HepG2 (cell line): ENCODE measurements around the gene FBF1. TPM values are rescaled to one million over a fixed set of nuclear protein-coding genes. Genes with fewer than 3 reads are reported as not detected.
"Not testable (repeated sequence)": the region's sequence is repeated elsewhere in the genome, so short reads cannot be mapped to it uniquely, and the experiment has no call there.

ENCODE experiments used
- ATAC-seq: fragments of 200-7000 bp; cut with Tn5 transposase; 3 replicates; pipeline ENCODE4 v1.9.1; 2020; ENCODE audit warnings: mild to moderate bottlenecking, moderate library complexity
- BruUV-seq: library from RNA; stranded (reverse); fragments of 400-500 nt; replicated peaks from 2 replicates; lab custom pipeline; 2021; lab: Mats Ljungman, UMichigan
- CTCF ChIA-PET: fragments of 300-600 bp; formaldehyde crosslinking; extraction: SDS; loops from one replicate; lab custom pipeline; 2021; ENCODE audit warnings: low total read pairs, inconsistent platforms, low intra/inter-chr PET ratio; lab: Yijun Ruan, JAX
- POLR2A ChIA-PET: fragments of 350-600 bp; sonication (Branson Sonifier 250); formaldehyde crosslinking; loops from one replicate; lab custom pipeline; 2020; ENCODE audit warnings: antibody characterized with exemption, inconsistent platforms; lab: Yijun Ruan, JAX
- DNase-seq: peaks from one replicate; pipeline ENCODE4 v3.0.0-alpha.2; 2015; ENCODE audit warnings: low spot score
- FAIRE-seq: peaks from 3 replicates; lab custom pipeline; 2011; peaks lifted over from hg19 to GRCh38; lab: Jason Lieb, UNC
- H2AFZ ChIP-seq: one replicate; pipeline ENCODE4 v1.6.1; 2011; ENCODE audit warnings: low read length, inconsistent platforms
- H3K27ac ChIP-seq: fragments of 300-600 bp; 3 replicates; pipeline ENCODE4 v1.8.0; 2011; ENCODE audit warnings: mixed run types, mild to moderate bottlenecking, mixed read lengths, low read length, inconsistent platforms; ENCODE audit not compliant: insufficient read depth; ENCODE audit errors: extremely low read length
- H3K27me3 ChIP-seq, 2 experiments: fragments of 200-600 bp in 1 of 2; 2 replicates in 1 of 2; 3 replicates in 1 of 2; pipeline versions ENCODE4 v1.6.0 to v1.8.0; 2011; ENCODE audit warnings: low read length in 2 of 2, mild to moderate bottlenecking in 2 of 2, moderate library complexity in 2 of 2, inconsistent platforms in 1 of 2; ENCODE audit not compliant: insufficient read depth in 2 of 2, control insufficient read depth in 1 of 2
- H3K36me3 ChIP-seq, 2 experiments: fragments of 200-600 bp in 1 of 2; replicated peaks in 1 of 2; 2 replicates in 1 of 2; 3 replicates in 1 of 2; pipeline versions ENCODE4 v1.5.1 to v1.8.0; 2011; ENCODE audit warnings: low read length in 2 of 2, inconsistent platforms in 1 of 2; ENCODE audit not compliant: insufficient read depth in 2 of 2, control insufficient read depth in 1 of 2
- H3K4me1 ChIP-seq: 2 replicates; pipeline ENCODE4 v1.5.1; 2012; ENCODE audit warnings: low read length, inconsistent platforms; ENCODE audit not compliant: insufficient read depth
- H3K4me2 ChIP-seq: 2 replicates; pipeline ENCODE4 v1.6.0; 2011; ENCODE audit warnings: low read depth, low read length, inconsistent platforms
- H3K4me3 ChIP-seq, 3 experiments: fragments of 200-600 bp in 1 of 3; sonication (generic), shearing (Covaris generic) in 1 of 3; replicated peaks in 1 of 3; 2 replicates each; pipeline ENCODE4 v1.5.1; 2011 to 2016; ENCODE audit warnings: low read length in 3 of 3, inconsistent platforms in 2 of 3, low read depth in 2 of 3, mild to moderate bottlenecking in 2 of 3, control low read depth in 1 of 3, mixed read lengths in 1 of 3; ENCODE audit not compliant: insufficient read depth in 1 of 3
- H3K79me2 ChIP-seq: one replicate; pipeline ENCODE4 v1.6.1; 2011; ENCODE audit warnings: low read length, inconsistent platforms; ENCODE audit not compliant: insufficient read depth
- H3K9ac ChIP-seq: 2 replicates; pipeline ENCODE4 v1.6.0; 2011; ENCODE audit warnings: mild to moderate bottlenecking, low read depth, low read length, inconsistent platforms; ENCODE audit not compliant: insufficient read depth
- H3K9me3 ChIP-seq: 2 replicates; pipeline ENCODE4 v1.5.1; 2012; ENCODE audit warnings: mild to moderate bottlenecking, low read length
- H4K20me1 ChIP-seq: 2 replicates; pipeline ENCODE4 v1.6.0; 2011; ENCODE audit warnings: inconsistent platforms, mild to moderate bottlenecking, low read length, moderate library complexity; ENCODE audit not compliant: insufficient read depth
- HOXA3 ChIP-seq: sonication (generic); formaldehyde crosslinking; IDR thresholded peaks from 2 replicates; pipeline ENCODE4 v1.5.0; 2020; ENCODE audit warnings: missing genetic modification reagents
- MAF1 ChIP-seq: sonication (generic); formaldehyde crosslinking; IDR thresholded peaks from 2 replicates; pipeline ENCODE4 v1.5.0; 2020; ENCODE audit warnings: missing genetic modification reagents, borderline replicate concordance
- PHF21A ChIP-seq: sonication (generic); formaldehyde crosslinking; IDR thresholded peaks from 2 replicates; pipeline ENCODE4 v1.5.0; 2020; ENCODE audit warnings: mild to moderate bottlenecking, missing genetic modification reagents
- SAP130 ChIP-seq: IDR thresholded peaks from 2 replicates; pipeline ENCODE4 v1.6.1; 2016; ENCODE audit warnings: low read depth
- TEAD2 ChIP-seq: sonication (generic); formaldehyde crosslinking; IDR thresholded peaks from 2 replicates; pipeline ENCODE4 v1.9.0; 2021; ENCODE audit warnings: missing genetic modification reagents
- ZNF557 ChIP-seq: sonication (generic); formaldehyde crosslinking; IDR thresholded peaks from 2 replicates; pipeline ENCODE4 v1.4.0; 2020; ENCODE audit warnings: missing genetic modification reagents
- ZNF749 ChIP-seq: sonication (generic); formaldehyde crosslinking; IDR thresholded peaks from 2 replicates; pipeline ENCODE4 v1.8.0; 2022; ENCODE audit warnings: mild to moderate bottlenecking, missing genetic modification reagents, moderate library complexity, borderline replicate concordance
- WGBS: methylation state at CpG from one replicate; pipeline ENCODE4 v1.1.6; 2017; ENCODE audit warnings: low lambda C conversion rate; 5-methylcytosine and 5-hydroxymethylcytosine counted together
- in situ Hi-C: cut with HindIII; loops from 2 replicates; pipeline ENCODE4 v1.10.0; 2017; ENCODE audit warnings: low pct_unique_long_range_greater_than_20kb; ENCODE audit not compliant: extremely low pct_ligation_motif_present
- intact Hi-C: fragments of 100-400 bp; cut with micrococcal nuclease; formaldehyde crosslinking; loops from one replicate; pipeline ENCODE4 v1.10.0; 2022; ENCODE audit not compliant: unreplicated experiment
- polyA plus RNA-seq, 8 experiments: library from polyadenylated mRNA; depleted of rRNA in 3 of 8; stranded (reverse) in 7 of 8; unstranded in 1 of 8; fragments of >200 nt; fragmentation: Illumina TruSeq in 4 of 8; extraction: Trizol in 4 of 8; gene quantifications; 2 replicates each; pipeline versions ENCODE4 v1.2.1 to v1.2.3, GENCODE V29; 2011 to 2016; ENCODE audit warnings: low read depth in 4 of 8, missing spikeins in 1 of 8, mixed read lengths in 1 of 8; ENCODE audit not compliant: insufficient read depth in 1 of 8
- total RNA-seq, 5 experiments: library from RNA; depleted of rRNA; stranded (reverse); fragments of >200 nt; fragmentation: Illumina TruSeq; extraction: Trizol; gene quantifications; 2 replicates each; pipeline ENCODE4 v1.2.3, GENCODE V29; 2016; ENCODE audit warnings: low read depth in 1 of 5
- TF ChIP-seq, protein P1 (sequence below): sonication (generic); formaldehyde crosslinking; IDR thresholded peaks from 2 replicates; pipeline ENCODE4 v1.8.1; 2023; ENCODE audit warnings: mild to moderate bottlenecking, moderate library complexity, missing genetic modification reagents
- TF ChIP-seq, protein P2 (sequence below): sonication (generic); formaldehyde crosslinking; IDR thresholded peaks from 2 replicates; pipeline ENCODE4 v1.5.0; 2020; ENCODE audit warnings: mild to moderate bottlenecking, missing genetic modification reagents
- TF ChIP-seq, protein P3 (sequence below): sonication (generic); formaldehyde crosslinking; IDR thresholded peaks from 2 replicates; pipeline ENCODE4 v1.4.0; 2020; ENCODE audit warnings: missing genetic modification reagents

FBF1 gene
- total and polyA plus RNA-seq, 2 of the 13 experiments (the other 11 are each of a cell fraction or from before 2014, with no cell fraction given) = 2.4 to 8.1 TPM

DNA sequence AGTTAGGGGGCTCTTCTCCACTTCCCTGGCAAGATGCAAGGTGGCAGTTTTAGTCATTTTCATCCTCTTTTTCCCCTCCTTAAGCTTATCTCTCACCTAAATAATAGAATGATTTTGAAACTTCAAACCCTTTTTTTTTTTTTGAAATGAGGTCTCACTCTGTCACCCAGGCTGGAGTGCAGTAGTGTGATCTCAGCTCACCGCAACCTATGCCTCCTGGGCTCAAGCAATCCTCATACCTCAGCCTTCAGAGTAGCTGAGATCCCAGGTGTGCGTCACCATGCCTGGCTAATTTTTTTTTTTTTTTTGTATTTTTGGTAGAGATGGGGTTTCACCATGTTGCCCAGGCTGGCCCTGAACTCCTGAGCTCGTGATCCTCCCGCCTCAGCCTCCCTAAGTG is 76.0 kb downstream of the FBF1 start:
- ATAC-seq, CTCF ChIA-PET, FAIRE-seq, H3K9ac ChIP-seq, in situ Hi-C loops, DNase-seq, H3K9me3 ChIP-seq, H3K36me3 ChIP-seq, H4K20me1 ChIP-seq, H3K27ac ChIP-seq, intact Hi-C loops, BruUV-seq, H3K79me2 ChIP-seq, H3K27me3 ChIP-seq, H2AFZ ChIP-seq: not testable (repeated sequence)
- peak overlapping the region in 1 of 3 experiments; percentile 40; a peak in 1 of 6 replicates for H3K4me3 ChIP-seq
- WGBS = 31% methylated on average over 4 of the region's 4 CpGs
- TF ChIP-seq HOXA3 (CRISPR knock-in tag) (peak; percentile 36; the same call in 1 of the 2 replicates), MAF1 (CRISPR knock-in tag) (0 out of 2 replicates have a peak, but pooled peaks have one; percentile 31), PHF21A (peak; percentile 18; the same call in 1 of the 2 replicates)
- H3K4me2 ChIP-seq = peak overlapping the region; percentile 36
- POLR2A ChIA-PET = interaction anchor here (1.0 to 5.7 kb wide), 4 partner anchors 8 to 85 kb away, joined by 3 to 70 read pairs (median 18); partner anchors contain the start of genes TRIM47 and WBP2
- peaks cover 69% of the 10 kb centered on the region for H3K4me1 ChIP-seq

DNA sequence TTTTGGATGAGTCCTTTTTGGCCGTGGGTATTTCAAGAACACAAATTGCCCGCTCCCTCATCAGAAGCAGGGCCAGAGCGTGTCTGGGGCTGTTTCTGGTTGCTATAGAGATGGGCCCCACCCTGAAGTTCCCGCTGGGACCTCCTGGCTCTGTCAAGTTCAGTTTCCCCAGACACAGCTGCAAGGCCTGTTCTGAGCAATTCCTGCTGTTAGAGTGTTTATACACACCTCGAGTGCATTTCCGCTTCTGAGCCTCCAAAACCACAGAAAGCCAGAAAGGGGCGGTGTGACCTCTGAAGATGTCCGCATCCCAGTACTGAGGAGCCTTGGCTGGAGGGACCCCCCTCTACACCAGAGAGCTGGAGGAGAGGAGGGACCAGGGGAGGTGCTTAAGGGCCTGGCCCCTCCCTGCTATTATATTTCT is 76.4 kb downstream of the FBF1 start:
- ChIA-PET POLR2A (interaction anchor here (1.0 to 5.7 kb wide), 4 partner anchors 8 to 85 kb away, joined by 3 to 70 read pairs (median 18); partner anchors contain the start of genes TRIM47 and WBP2), CTCF (no interaction called here)

More for the DNA sequence above, 76.4 kb downstream of the FBF1 start:
- no TSS peak for BruUV-seq
- TF ChIP-seq ZNF557 (CRISPR knock-in tag) (no peak), SAP130 (CRISPR knock-in tag) (peak; percentile 16; the same call in 1 of the 2 replicates), ZNF749 (CRISPR knock-in tag) (no peak), TEAD2 (no peak)
- TF ChIP-seq, protein P1, sequence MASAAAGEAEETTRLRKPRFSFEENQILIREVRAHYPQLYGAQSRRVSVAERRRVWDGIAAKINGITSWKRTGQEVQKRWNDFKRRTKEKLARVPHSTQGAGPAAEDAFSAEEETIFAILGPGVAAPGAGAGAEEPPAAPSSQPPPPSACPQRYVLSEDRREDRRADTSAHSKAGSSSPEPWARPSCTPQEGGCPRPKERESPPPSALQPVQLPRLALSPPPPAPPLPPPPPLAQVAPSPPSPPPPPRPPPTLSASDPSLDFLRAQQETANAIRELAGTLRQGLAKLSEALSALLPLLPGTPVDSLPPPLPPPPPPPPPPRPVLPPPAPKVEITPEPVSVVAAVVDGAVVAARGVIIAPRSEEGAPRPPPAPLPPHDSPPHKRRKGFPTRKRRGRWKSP (CRISPR knock-in tag) = 0 out of 2 replicates have a peak, but pooled peaks have one; percentile 25
- TF ChIP-seq, protein P2, sequence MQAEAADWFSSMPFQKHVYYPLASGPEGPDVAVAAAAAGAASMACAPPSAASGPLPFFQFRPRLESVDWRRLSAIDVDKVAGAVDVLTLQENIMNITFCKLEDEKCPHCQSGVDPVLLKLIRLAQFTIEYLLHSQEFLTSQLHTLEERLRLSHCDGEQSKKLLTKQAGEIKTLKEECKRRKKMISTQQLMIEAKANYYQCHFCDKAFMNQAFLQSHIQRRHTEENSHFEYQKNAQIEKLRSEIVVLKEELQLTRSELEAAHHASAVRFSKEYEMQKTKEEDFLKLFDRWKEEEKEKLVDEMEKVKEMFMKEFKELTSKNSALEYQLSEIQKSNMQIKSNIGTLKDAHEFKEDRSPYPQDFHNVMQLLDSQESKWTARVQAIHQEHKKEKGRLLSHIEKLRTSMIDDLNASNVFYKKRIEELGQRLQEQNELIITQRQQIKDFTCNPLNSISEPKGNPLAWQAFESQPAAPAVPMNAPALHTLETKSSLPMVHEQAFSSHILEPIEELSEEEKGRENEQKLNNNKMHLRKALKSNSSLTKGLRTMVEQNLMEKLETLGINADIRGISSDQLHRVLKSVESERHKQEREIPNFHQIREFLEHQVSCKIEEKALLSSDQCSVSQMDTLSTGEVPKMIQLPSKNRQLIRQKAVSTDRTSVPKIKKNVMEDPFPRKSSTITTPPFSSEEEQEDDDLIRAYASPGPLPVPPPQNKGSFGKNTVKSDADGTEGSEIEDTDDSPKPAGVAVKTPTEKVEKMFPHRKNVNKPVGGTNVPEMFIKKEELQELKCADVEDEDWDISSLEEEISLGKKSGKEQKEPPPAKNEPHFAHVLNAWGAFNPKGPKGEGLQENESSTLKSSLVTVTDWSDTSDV (CRISPR knock-in tag) = 0 out of 2 replicates have a peak, but pooled peaks have one; percentile 40
- TF ChIP-seq, protein P3, sequence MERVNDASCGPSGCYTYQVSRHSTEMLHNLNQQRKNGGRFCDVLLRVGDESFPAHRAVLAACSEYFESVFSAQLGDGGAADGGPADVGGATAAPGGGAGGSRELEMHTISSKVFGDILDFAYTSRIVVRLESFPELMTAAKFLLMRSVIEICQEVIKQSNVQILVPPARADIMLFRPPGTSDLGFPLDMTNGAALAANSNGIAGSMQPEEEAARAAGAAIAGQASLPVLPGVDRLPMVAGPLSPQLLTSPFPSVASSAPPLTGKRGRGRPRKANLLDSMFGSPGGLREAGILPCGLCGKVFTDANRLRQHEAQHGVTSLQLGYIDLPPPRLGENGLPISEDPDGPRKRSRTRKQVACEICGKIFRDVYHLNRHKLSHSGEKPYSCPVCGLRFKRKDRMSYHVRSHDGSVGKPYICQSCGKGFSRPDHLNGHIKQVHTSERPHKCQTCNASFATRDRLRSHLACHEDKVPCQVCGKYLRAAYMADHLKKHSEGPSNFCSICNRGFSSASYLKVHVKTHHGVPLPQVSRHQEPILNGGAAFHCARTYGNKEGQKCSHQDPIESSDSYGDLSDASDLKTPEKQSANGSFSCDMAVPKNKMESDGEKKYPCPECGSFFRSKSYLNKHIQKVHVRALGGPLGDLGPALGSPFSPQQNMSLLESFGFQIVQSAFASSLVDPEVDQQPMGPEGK = 0 out of 2 replicates have a peak, but pooled peaks have one; percentile 30
- in situ Hi-C loops (no loop called here), intact Hi-C loops (no loop called here)
- Histone ChIP-seq H3K27me3 (no peaks in the 10 kb centered on the region), H3K9me3 (no peaks in the 10 kb centered on the region), H3K79me2 (no peaks in the 10 kb centered on the region), H3K9ac (no peak overlapping the region), H2AFZ (no peak overlapping the region), H3K4me2 (peak overlapping the region; percentile 30), H3K4me3 (no peak overlapping the region), H3K27ac (no peak overlapping the region), H4K20me1 (no peaks in the 10 kb centered on the region), H3K4me1 (peaks cover 69% of the 10 kb centered on the region), H3K36me3 (no peaks in the 10 kb centered on the region)
- 46% methylated on average over 8 of the region's 8 CpGs for WGBS
- no peak for DNase-seq
- no peak for ATAC-seq
- FAIRE-seq = no peak
